AG09319 (cell line): ENCODE results near the gene ATP6V1G1.
A peak's percentile ranks its signal among the peaks of the same experiment; 100 is the strongest.

Experiments used
- DNase-seq: peaks from one replicate; pipeline ENCODE4 v3.0.0-alpha.2; 2010; ENCODE audit warnings: low read depth; ENCODE audit errors: extremely low read depth
- TF ChIP-seq, protein P1 (sequence below): IDR thresholded peaks from 2 replicates; pipeline ENCODE4 v1.5.1; 2011; ENCODE audit warnings: low read depth, mild to moderate bottlenecking, inconsistent platforms, low read length, moderate library complexity

The ATP6V1G1 gene

DNA sequence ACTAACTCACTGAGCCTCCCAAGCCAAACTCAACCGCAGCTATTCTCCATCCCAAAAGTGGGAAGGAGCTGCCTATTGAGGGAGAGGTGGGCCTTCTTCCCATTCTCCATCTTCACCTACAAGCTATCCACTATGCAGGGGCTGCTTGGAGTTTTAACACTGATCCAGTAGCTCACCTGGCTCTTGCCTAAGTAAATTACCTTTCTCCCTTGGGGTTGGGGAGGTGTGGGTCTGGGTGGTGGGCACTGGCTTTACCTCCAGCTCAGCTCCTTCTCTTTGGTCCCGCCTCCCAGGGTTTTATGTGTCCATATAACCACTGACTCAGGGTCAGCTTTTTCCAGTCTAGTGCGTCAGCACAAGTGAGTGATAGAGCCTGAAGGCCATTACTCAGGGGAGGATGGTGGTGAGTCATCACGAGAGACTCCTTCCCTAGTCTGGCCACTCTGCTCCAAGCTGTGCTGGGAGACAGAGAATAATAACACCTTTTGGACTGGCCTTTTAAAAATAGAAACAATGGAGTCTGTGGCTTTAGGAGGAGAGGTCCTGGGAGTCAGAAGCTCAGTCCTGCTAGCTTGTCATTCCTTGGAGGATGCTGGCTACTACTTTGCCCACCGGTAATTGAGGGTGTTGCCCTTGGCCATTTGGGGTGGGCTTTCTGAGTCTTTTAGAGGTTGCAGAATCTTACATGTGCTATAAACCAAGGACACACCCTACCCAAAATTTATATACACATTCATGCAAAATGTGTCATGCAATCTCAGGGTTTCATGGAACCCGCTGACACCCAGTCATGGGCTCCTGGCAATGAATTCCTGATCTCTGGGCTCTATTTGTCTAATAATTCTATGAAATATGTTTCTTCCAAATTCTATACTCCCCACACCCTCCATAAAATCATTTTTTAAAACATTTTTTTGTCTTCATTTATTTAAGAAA is 35.6 kb upstream of the ATP6V1G1 start:
- TF ChIP-seq, protein P1, sequence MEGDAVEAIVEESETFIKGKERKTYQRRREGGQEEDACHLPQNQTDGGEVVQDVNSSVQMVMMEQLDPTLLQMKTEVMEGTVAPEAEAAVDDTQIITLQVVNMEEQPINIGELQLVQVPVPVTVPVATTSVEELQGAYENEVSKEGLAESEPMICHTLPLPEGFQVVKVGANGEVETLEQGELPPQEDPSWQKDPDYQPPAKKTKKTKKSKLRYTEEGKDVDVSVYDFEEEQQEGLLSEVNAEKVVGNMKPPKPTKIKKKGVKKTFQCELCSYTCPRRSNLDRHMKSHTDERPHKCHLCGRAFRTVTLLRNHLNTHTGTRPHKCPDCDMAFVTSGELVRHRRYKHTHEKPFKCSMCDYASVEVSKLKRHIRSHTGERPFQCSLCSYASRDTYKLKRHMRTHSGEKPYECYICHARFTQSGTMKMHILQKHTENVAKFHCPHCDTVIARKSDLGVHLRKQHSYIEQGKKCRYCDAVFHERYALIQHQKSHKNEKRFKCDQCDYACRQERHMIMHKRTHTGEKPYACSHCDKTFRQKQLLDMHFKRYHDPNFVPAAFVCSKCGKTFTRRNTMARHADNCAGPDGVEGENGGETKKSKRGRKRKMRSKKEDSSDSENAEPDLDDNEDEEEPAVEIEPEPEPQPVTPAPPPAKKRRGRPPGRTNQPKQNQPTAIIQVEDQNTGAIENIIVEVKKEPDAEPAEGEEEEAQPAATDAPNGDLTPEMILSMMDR = no peak
- peak; percentile 86 for DNase-seq

DNA sequence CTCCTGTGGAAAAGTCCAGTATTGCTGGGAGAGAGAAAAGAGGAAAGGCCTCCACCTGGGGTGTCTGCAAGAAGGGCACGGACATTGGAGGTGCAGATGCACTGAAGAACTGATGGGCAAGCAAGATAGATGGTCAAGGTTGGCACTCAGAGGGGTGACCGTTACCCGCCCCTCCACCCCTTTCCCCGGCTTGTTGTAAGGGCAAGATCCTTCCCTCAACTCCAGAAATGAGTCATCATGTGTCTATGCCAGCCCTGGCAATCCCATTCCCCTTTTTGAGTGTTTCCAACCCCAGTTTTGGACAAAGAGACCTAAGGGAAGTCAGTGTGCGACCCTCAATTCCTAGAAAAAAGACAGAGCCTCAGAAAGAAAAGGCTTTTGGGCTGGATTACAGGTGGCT is 34.9 kb upstream of the ATP6V1G1 start:
- DNase-seq = no peak
- TF ChIP-seq, protein P1 = no peak

DNA sequence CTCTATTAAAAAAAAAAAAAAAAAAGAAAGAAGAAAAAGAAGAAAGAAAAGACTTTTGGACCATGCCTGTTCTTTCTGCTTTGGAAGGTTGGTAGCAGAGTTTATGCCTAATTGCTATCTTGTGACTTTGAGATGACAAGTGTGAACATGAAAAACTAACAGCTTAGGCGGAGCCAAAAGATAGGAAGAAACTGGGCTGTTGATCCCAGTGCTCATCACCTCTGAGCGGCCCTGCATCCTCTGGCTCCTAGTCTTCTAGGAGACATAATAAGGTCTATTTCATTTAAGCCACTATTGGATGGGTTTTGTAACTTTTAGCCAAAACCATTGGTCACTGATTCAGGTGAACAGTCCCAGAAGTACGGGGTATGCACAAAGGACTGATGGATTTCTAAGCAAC is 34.4 kb upstream of the ATP6V1G1 start:
- TF ChIP-seq, protein P1 = no peak
- DNase-seq = no peak

DNA sequence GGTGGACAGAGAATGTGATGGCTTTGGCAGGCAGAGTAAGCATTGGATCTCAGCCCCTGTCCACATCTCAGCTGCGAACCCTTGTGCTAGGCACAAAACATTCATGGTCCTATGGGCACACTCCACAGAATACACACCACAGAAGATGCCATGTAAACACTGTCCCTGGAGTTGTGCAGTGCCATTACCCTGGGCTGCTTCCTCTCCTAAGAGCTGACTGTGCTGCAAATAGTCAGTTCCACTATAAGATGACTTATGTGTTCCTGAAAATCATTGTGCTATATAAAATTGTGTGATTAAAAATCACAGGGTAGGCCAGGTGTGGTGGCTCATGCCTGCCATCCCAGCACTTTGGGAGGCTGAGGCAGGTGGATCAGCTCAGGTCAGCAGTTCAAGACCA is 31.9 kb upstream of the ATP6V1G1 start:
- TF ChIP-seq, protein P1 = no peak
- no peak for DNase-seq

DNA sequence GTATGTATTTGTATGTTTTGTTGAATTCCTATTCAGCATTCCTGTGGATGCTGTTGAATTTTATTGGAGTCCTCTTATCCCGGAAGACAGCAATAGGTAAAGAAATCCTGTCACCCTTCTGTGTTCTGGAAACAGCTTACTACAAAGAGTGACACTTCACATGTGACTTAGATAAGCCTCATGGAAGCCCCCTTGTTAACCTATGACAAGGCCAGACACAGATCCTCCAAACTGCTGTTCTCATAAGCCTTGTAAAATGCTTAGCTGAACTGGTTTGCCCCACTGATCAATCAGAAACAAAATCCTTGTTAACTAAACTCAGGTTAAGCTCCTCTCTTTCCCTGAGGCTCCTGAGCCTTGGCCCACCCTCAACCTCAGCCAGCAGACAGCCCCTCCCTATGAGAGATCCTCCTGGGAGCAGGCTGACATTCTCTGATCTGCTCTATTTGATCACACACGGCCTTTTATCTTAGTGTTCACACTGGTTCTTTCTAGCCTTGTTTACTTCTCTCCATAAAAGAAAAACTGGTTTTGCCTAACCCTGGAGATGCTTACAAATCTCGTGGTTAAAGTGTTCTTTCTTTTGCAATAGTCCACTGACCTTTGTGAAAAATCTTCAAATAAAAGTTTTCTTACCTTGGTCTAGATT is 29.4 kb upstream of the ATP6V1G1 start:
- TF ChIP-seq, protein P1 = no peak

DNA sequence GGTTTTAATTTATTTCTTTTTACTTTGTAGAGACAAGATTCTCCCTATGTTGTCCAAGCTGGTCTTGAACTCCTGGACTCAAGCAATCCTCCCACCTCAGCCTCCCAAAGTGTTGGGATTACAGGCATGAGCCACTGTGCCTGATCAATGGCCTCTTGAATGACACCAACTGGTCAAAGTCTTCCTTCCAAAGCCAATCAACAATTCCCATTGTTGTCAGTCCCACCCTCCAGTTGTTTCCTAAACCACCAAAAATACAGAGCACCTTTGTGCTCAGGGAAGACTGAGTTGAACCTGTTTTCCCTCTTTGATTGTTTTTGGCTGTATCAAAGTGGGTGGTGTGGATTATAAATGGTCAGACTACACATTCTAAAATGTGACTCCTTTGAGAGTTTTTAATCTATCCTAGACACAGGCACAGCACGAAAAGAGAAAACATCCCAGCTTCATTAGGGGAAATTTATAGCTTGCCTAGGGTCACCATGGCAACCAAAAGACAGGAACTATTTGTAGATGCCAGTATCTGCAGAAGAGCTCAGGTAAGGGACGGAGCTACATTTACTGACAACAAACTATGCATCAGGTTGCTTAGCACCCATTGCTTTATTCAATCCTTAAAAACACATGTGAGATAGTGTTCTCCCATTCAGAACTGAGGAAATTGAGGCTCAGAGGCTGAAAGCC is 27.6 kb upstream of the ATP6V1G1 start:
- TF ChIP-seq, protein P1 = no peak
- DNase-seq = no peak

More for the DNA sequence above, 29.4 kb upstream of the ATP6V1G1 start:
- no peak for DNase-seq
